ENCODE results near the gene ZNF540.
"Not testable (repeated sequence)": the region's sequence is repeated elsewhere in the genome, so short reads cannot be mapped to it uniquely, and the experiment has no call there.

ZNF540 gene

GRCh38 chr19:37594304-37594981 is at the start of gene ZNF540, which contains the start of gene ZNF571:
Gene ZNF540, plus strand, starts transcription at chr19:37594876. Its CDS starts 3,572 bp downstream, at chr19:37598448.
Gene ZNF571, minus strand, starts transcription at chr19:37594792. Its CDS starts 8,116 bp downstream, at chr19:37586676.
- DNase-seq, result peak; percentile 89

DNA sequence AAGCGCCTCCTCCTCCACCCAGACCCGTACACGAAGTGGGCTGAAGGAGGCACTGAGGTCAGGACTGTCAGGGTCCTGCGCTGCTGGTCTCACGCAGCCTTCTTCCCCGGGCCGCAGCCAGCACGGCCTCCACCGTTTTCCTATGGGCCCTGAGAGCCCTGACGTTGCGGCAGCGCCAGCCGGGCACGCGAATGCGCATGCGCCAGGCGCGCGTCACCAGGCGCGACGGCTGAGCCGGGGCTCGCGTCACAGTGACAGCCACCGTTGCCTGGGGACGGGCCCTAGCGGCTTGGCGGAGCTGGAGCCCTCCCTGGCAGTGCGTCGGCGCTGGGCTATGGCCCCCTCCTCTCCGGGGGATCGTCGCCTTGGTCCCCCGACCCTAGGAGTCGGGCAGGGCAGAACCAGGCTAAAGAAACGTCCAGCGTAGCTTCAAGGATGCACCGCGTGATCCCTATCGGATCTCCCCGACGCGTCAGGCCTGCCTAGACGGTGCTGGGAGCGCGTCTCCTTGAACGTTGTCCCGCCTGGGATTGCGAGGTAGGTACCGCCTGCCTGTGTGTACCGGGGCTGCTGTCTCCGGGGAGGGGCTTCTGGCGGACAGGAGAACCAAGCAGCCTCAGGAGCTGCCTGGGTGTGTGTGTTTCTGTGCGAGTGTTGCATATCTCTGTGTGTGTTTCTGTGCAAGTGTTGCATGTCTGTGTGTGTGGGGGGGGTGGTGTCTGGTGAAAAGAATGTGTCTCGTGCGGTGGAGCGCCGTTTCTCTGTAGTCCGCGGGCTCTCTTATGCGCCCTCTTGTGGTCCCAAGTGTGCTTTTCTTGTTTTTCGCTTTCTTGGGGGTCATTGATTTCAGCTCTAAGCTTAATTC is 43.3 kb upstream of the ZNF540 start:
- DNase-seq, result no peak

DNA sequence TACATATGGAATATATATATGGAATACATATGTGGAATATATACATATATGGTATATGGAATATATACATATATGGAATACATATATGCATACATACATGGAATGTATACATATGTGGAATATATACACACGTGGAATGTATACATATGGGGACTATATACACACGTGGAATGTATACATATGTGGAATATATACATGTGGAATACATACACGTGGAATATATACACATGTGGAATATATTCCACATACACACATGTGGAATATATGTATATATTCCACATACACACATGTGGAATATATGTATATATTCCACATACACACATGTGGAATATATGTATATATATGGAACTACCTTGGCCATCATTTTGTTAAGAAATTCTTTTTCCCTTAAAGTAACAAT is 31.2 kb upstream of the ZNF540 start:
- DNase-seq, result no peak

GRCh38 chr19:37564624-37565369 is 29.9 kb upstream of the ZNF540 start:
- no peak for DNase-seq

DNA sequence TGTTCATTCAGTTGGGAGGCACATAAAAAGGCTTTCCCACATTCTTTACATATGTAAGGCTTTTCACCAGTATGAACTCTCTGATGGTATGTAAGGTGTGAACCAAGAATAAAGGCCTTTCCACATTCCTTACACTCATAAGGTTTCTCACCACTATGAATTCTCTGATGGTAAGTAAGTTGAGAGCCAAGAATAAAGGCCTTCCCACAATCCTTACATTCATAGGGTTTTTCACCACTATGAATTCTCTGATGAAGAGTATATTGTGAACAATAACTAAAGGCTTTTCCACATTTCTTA is 29.4 kb upstream of the ZNF540 start:
- DNase-seq, result no peak

DNA sequence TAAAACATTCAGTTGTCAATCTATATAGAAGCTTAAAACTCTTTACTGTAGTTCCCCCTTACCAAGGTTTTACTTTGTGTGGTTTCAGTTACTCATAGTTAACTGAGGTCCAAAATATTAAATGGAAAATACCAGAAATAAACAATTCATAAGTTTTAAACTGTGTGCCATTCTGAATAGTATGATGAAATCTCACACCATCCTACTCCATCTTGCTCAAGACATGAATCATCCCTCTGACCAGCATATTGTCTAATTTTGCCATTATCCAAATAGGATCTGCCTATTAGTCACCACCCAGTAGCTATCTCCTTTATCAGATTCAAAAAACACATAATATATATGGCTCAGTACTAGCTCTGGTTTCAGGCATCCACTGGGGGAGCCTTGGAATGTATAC is 22.5 kb upstream of the ZNF540 start:
- DNase-seq, result no peak

GRCh38 chr19:37583340-37583739 is 11.3 kb upstream of the ZNF540 start:
- no peak for DNase-seq

GRCh38 chr19:37593996-37594303 is 726 bp upstream of the ZNF540 start:
- no peak for DNase-seq

DNA sequence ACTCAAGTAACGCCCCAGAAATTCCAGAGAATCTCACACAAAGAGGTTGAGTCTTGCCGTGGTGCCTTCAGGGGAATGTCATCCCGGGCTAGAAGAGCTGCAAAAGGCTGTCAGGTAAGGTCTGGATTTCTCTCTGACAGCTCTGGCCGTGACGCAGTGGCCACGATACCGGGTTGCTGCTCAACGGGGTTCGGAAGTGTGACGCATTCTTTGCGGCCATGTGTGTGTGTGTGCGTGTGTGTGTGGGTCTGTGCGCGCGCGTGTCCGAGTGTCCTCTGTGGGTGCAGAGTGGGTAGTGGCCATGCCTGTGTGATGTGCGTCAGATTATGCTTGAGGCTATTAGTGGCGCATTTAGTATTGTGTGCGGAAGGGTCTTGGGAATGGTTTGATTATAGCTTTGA is 306 bp downstream of the ZNF540 start:
- peak; percentile 53 for DNase-seq

DNA sequence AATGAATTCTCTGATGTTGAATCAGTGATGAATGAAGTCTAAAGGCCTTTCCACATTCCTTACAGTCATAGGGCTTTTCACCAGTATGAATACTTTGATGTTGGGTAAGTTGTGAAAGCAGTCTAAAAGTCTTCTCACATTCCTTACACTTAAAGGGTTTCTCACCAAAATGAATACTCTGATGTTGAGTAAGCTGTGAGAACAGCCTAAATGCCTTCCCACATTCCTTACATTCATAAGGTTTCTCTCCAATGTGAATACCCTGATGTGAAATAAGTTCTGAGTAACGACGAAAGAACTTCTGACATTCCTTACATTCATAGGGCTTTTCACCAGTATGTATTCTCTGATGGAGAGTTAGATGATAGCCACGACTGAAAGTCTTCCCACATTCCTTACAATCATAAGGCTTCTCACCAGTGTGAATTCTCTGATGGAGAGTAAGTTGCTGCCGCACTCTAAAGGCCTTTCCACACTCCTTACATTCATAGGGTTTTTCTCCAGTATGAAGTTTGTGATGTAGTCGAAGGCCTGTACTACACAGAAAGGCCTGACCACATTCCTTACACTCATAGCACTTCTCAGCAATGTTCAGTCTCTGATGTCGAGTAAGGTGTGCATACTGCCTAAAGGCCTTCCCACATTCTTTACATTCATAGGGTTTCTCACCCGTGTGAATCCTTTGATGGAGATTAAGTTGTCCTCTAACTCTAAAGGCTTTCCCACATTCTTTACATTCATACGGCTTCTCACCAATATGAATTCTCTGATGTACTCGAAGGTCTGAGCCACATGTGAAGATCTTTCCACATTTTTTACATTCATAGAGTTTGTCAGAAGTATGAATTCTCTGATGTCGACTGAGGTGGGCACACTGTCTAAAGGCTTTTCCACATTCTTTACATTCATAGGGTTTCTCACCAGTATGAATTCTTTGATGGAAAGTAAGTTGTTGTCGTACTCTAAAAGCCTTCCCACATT is 40.7 kb downstream of the ZNF540 start:
- DNase-seq, result no peak

- no peak for DNase-seq
These were observed 59.4 kb downstream of the ZNF540 start for GRCh38 chr19:37654118-37654517.

- peak; percentile 8 for DNase-seq
These were observed 60.1 kb downstream of the ZNF540 start for GRCh38 chr19:37654629-37655300.

- peak; percentile 64 for DNase-seq
These were observed 60.6 kb downstream of the ZNF540 start, which contains the start of gene ZFP30 for GRCh38 chr19:37655301-37655688. Gene ZFP30, minus strand, starts transcription at chr19:37655465. Its CDS starts 7,643 bp downstream, at chr19:37647822.

DNA sequence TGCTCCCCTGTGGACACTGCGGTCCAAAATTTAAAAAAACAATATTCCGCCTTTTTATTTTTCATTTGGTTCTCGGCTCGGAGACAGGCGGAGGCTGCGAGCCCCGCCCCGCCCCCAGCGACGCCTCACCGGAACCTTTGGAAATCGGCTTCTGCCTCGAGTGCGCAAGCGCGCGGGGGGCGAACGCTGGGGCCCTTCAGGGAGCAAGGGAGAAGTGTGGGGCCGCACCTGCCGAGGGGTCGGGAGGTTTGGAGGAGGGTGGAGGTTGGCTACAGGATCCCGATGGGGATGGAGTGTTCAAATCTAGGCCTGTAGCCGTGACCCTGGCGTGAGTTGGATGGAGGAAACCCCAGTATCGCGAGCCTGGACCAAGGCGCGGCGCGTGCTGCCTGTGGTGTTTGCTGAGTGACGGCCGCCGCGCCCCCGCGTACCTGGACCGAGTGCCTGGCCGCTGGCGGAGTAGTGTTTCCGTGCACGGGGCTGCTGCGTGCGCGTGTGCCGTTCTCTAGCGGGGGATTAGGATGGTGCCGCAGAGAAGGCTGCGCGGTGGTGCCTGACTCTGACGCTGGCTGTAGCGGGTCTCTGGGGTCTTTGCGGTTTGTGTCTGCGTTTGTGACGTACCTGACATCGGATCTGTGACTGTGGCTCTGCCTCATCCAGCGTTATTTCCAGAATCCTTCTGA is 61.2 kb downstream of the ZNF540 start:
- DNase-seq, result peak; percentile 77

DNA sequence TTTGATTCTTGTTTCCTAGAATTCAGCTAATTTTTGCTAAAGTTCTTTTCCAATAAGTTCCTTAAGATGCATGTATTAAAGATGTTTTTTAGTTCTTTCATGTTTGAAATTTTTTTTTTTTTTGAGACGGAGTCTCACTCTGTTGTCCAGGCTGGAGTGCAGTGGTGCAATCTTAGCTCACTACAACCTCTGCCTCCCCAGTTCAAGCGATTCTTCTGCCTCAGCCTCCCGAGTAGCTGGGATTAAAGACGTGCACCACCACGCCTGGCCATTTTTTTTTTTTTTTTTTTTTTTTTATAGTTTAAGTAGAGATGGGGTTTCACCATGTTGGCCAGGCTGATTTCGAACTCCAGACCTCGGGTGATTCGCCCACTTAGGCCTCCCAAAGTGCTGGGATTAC is 62.5 kb downstream of the ZNF540 start:
- DNase-seq, result not testable (repeated sequence)
